Neural crest cell (in vitro differentiated cells): ENCODE measurements around the gene ENO3. TPM values are rescaled to one million over a fixed set of nuclear protein-coding genes. Genes with fewer than 3 reads are reported as not detected.
A peak's percentile ranks its signal among the peaks of the same experiment; 100 is the strongest.

Experiments used
- DNase-seq: peaks from one replicate; pipeline ENCODE4 v3.0.0; 2021; ENCODE audit warnings: low read depth, mixed read lengths, low spot score
- H3K27ac Mint-ChIP-seq: one replicate; pipeline ENCODE4 v1.8.0; 2021; ENCODE audit warnings: mild to moderate bottlenecking, mixed read lengths; ENCODE audit not compliant: unreplicated experiment
- H3K27me3 Mint-ChIP-seq: 2 replicates; pipeline ENCODE4 v1.8.0; 2021; ENCODE audit warnings: low read depth, mild to moderate bottlenecking, mixed read lengths
- H3K36me3 Mint-ChIP-seq: 2 replicates; pipeline ENCODE4 v1.8.0; 2021; ENCODE audit warnings: low read depth, mild to moderate bottlenecking, mixed read lengths
- H3K4me1 Mint-ChIP-seq: 2 replicates; pipeline ENCODE4 v1.8.0; 2021; ENCODE audit warnings: mixed read lengths
- H3K4me3 Mint-ChIP-seq: one replicate; pipeline ENCODE4 v1.8.0; 2021; ENCODE audit warnings: mild to moderate bottlenecking, mixed read lengths
- H3K9me3 Mint-ChIP-seq: 2 replicates; pipeline ENCODE4 v1.8.0; 2021; ENCODE audit warnings: mixed read lengths
- microRNA-seq: library from miRNA; unstranded; fragments of <30 nt; microRNA quantifications from one replicate; pipeline ENCODE4, GENCODE V29; 2020
- total RNA-seq: library from RNA; stranded (reverse); gene quantifications from 2 replicates; pipeline ENCODE4 v1.2.1, GENCODE V29; 2021
- TF ChIP-seq, protein P1 (sequence below): fragments of 200-600 bp; sonication (generic); conservative IDR thresholded peaks from 2 replicates; pipeline ENCODE4 v1.5.0; 2021; ENCODE audit warnings: antibody characterized with exemption, mild to moderate bottlenecking

The ENO3 gene
- total RNA-seq, 1 donor from 2014 or later = 10.6 TPM

DNA sequence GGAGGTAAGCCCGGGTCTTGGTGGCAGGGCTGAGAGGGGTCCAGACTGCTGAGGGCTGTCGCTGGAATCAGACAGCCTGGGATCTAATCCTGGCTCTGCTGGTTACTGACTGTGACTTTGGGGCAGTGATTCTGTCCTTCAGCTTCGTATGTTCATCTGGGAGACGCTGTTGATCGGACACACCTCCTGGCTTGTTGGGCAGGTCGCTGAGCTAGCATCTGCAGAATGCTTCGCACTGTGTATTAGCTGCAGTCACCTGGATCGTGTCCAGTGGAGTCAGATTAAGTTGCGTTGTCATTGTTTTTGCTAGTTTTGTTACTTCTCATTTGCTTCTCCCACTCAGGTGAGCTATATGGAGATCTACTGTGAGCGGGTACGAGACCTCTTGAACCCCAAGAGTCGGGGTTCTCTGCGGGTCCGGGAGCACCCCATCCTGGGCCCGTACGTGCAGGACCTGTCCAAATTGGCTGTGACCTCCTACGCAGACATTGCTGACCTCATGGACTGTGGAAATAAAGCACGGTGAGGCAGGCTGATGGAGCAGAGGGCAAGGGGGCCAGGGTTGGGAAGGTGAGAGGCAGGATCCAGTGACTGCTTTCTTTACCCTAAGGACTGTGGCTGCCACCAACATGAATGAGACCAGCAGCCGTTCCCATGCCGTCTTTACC is 51.3 kb downstream of the ENO3 start:
- Mint-ChIP-seq H3K27me3 (no peaks in the 10 kb centered on the region), H3K9me3 (no peaks in the 10 kb centered on the region), H3K4me1 (peaks cover 11% of the 10 kb centered on the region), H3K4me3 (peak overlapping the region; percentile 45), H3K36me3 (peaks cover 25% of the 10 kb centered on the region), H3K27ac (no peak overlapping the region)
- TF ChIP-seq, protein P1, sequence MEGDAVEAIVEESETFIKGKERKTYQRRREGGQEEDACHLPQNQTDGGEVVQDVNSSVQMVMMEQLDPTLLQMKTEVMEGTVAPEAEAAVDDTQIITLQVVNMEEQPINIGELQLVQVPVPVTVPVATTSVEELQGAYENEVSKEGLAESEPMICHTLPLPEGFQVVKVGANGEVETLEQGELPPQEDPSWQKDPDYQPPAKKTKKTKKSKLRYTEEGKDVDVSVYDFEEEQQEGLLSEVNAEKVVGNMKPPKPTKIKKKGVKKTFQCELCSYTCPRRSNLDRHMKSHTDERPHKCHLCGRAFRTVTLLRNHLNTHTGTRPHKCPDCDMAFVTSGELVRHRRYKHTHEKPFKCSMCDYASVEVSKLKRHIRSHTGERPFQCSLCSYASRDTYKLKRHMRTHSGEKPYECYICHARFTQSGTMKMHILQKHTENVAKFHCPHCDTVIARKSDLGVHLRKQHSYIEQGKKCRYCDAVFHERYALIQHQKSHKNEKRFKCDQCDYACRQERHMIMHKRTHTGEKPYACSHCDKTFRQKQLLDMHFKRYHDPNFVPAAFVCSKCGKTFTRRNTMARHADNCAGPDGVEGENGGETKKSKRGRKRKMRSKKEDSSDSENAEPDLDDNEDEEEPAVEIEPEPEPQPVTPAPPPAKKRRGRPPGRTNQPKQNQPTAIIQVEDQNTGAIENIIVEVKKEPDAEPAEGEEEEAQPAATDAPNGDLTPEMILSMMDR = no peak
- no peak for DNase-seq

DNA sequence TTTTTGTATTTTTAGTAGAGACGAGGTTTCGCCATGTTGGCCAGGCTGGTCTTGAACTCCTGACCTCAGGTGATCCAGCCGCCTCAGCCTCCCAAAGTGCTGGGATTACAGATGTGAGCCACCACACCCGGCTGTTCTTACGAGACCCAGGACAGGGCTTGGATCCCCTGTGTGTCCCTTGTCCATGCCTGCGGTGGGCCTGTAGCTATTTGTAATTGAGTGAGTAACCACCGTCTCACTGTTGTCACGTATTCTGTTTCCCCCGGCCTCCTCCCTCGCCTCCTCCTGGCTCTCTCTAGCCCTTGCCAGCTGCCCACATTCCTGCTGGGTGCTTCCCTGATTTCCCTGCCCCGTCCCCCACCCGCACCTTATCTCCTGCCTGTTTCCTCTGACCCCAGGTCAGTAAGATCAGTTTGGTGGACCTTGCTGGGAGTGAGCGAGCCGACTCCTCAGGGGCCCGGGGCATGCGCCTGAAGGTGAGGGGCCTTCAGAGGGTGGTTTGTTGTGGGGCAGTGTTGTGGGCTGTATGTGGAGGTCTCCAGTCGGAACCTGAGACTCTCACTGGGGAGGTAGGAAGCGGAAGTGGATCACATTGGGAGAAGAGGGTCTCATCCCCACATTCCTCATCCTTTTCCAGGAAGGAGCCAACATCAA is 52.4 kb downstream of the ENO3 start:
- Mint-ChIP-seq H3K27ac (no peak overlapping the region), H3K27me3 (no peaks in the 10 kb centered on the region), H3K4me1 (peaks cover 11% of the 10 kb centered on the region), H3K9me3 (no peaks in the 10 kb centered on the region), H3K36me3 (peaks cover 32% of the 10 kb centered on the region), H3K4me3 (peak overlapping the region; percentile 52)
- TF ChIP-seq, protein P1 = no peak
- no peak for DNase-seq

Small RNA genes within 50 kb of the gene (microRNA-seq; reads per million reads assigned to microRNA genes)
- not detected for gene MIR6864
- gene MIR6865 = not detected

Other genes starting within 250 kb of the ENO3 start
- 102 and 107 TPM in 2 replicates for gene PELP1, start 247.0 kb upstream of the ENO3 start, total RNA-seq
- gene ARRB2, start 240.5 kb upstream of the ENO3 start, total RNA-seq = 66.7 and 73.4 TPM in 2 replicates
- 18.6 and 19.5 TPM in 2 replicates for gene MED11, start 219.7 kb upstream of the ENO3 start, total RNA-seq
- not detected in 2 replicates for gene ZMYND15, start 211.3 kb upstream of the ENO3 start, total RNA-seq
- gene CXCL16, start 211.2 kb upstream of the ENO3 start, total RNA-seq = not detected in 2 replicates
- gene TM4SF5, start 179.2 kb upstream of the ENO3 start, total RNA-seq = not detected in 2 replicates
- 1.0 and 1.6 TPM in 2 replicates for gene VMO1, start 164.8 kb upstream of the ENO3 start, total RNA-seq
- gene GLTPD2, start 162.2 kb upstream of the ENO3 start, total RNA-seq = not detected in 2 replicates
- 174 and 181 TPM in 2 replicates for gene PSMB6, start 155.0 kb upstream of the ENO3 start, total RNA-seq
- 54.8 and 63.9 TPM in 2 replicates for gene PLD2, start 144.0 kb upstream of the ENO3 start, total RNA-seq
- 73.0 and 76.6 TPM in 2 replicates for gene MINK1, start 117.8 kb upstream of the ENO3 start, total RNA-seq
- gene C17orf107, start 51.6 kb upstream of the ENO3 start, total RNA-seq = 1.7 and 1.8 TPM in 2 replicates
- 0.21 TPM in 1 of 2 replicates, not detected in the other for gene CHRNE, start 48.0 kb upstream of the ENO3 start, total RNA-seq
- not detected in 2 replicates for gene GP1BA, start 18.8 kb upstream of the ENO3 start, total RNA-seq
- 67.7 and 68.3 TPM in 2 replicates for gene SLC25A11, start 11.1 kb upstream of the ENO3 start, total RNA-seq
- gene RNF167, start 10.9 kb upstream of the ENO3 start, total RNA-seq = 90.4 and 93.2 TPM in 2 replicates
- gene PFN1, start 2.6 kb upstream of the ENO3 start, total RNA-seq = 626 and 630 TPM in 2 replicates
- gene SPAG7, start 16.7 kb downstream of the ENO3 start, total RNA-seq = 76.9 and 78.9 TPM in 2 replicates
- 12.5 and 17.4 TPM in 2 replicates for gene CAMTA2, start 36.6 kb downstream of the ENO3 start, total RNA-seq
- 0.43 and 0.86 TPM in 2 replicates for gene INCA1, start 46.4 kb downstream of the ENO3 start, total RNA-seq
- gene KIF1C, start 46.8 kb downstream of the ENO3 start, total RNA-seq = 61.7 and 68.4 TPM in 2 replicates
- not detected in 2 replicates for gene SLC52A1, start 84.3 kb downstream of the ENO3 start, total RNA-seq
- gene ZFP3, start 127.3 kb downstream of the ENO3 start, total RNA-seq = 0.11 and 0.12 TPM in 2 replicates
- 41.9 and 43.9 TPM in 2 replicates for gene ZNF232, start 160.8 kb downstream of the ENO3 start, total RNA-seq
- gene USP6, start 164.9 kb downstream of the ENO3 start, total RNA-seq = 0.26 and 0.30 TPM in 2 replicates
- gene ZNF594, start 240.7 kb downstream of the ENO3 start, total RNA-seq = 21.5 and 23.7 TPM in 2 replicates